ENCODE results near the gene MAP6.

The MAP6 gene

GRCh38 chr11:75679566-75679965, 10.7 kb upstream of the MAP6 start:
- TF ChIP-seq CTCF (IDR thresholded peaks at IDR 0.05; ENCODE audit: borderline replicate concordance, control extremely low read depth, extremely low read depth, insufficient read depth, missing control alignments), result no peak
- in situ Hi-C loops (cut with MboI; ENCODE audit: low sequenced_read_pairs, unreplicated experiment), result no loop called here
- DNase-seq (ENCODE audit: low spot score), result no peak

- no peak for TF ChIP-seq CTCF (IDR thresholded peaks at IDR 0.05; ENCODE audit: borderline replicate concordance, control extremely low read depth, extremely low read depth, insufficient read depth, missing control alignments)
- in situ Hi-C loops (cut with MboI; ENCODE audit: low sequenced_read_pairs, unreplicated experiment), result no loop called here
- no peak for DNase-seq (ENCODE audit: low spot score)
These were observed 9.9 kb upstream of the MAP6 start for GRCh38 chr11:75678620-75679259.

- in situ Hi-C loops (cut with MboI; ENCODE audit: low sequenced_read_pairs, unreplicated experiment), result no loop called here
- DNase-seq (ENCODE audit: low spot score), result no peak
- no peak for TF ChIP-seq CTCF (IDR thresholded peaks at IDR 0.05; ENCODE audit: borderline replicate concordance, control extremely low read depth, extremely low read depth, insufficient read depth, missing control alignments)
These were observed 9.1 kb upstream of the MAP6 start for GRCh38 chr11:75677909-75678308.

- peak; percentile 36 for DNase-seq (ENCODE audit: low spot score)
- TF ChIP-seq CTCF (IDR thresholded peaks at IDR 0.05; ENCODE audit: borderline replicate concordance, control extremely low read depth, extremely low read depth, insufficient read depth, missing control alignments), result no peak
- in situ Hi-C loops (cut with MboI; ENCODE audit: low sequenced_read_pairs, unreplicated experiment), result no loop called here
These were observed 8.4 kb upstream of the MAP6 start for GRCh38 chr11:75677275-75677674.

- in situ Hi-C loops (cut with MboI; ENCODE audit: low sequenced_read_pairs, unreplicated experiment), result no loop called here
- DNase-seq (ENCODE audit: low spot score), result no peak
- no peak for TF ChIP-seq CTCF (IDR thresholded peaks at IDR 0.05; ENCODE audit: borderline replicate concordance, control extremely low read depth, extremely low read depth, insufficient read depth, missing control alignments)
These were observed 5.2 kb upstream of the MAP6 start for GRCh38 chr11:75673977-75674582.

- DNase-seq (ENCODE audit: low spot score), result peak; percentile 76
- in situ Hi-C loops (cut with MboI; ENCODE audit: low sequenced_read_pairs, unreplicated experiment), result no loop called here
- no peak for TF ChIP-seq CTCF (IDR thresholded peaks at IDR 0.05; ENCODE audit: borderline replicate concordance, control extremely low read depth, extremely low read depth, insufficient read depth, missing control alignments)
These were observed 897 bp downstream of the MAP6 start for GRCh38 chr11:75667831-75668450.

Measured in GM13976 (cell line).